ENCODE measurements around the gene BLM. TPM values are rescaled to one million over a fixed set of nuclear protein-coding genes. Genes with fewer than 3 reads are reported as not detected.

Gene BLM
- total RNA-seq, 1 experiment from 2014 or later = 16.1 TPM

GRCh38 chr15:90691369-90691768 is 25.8 kb upstream of the BLM start:
- no peak for DNase-seq (ENCODE audit: low read depth)

GRCh38 chr15:90691982-90692773 is 25.0 kb upstream of the BLM start:
- no peak for DNase-seq (ENCODE audit: low read depth)

- no peak for DNase-seq (ENCODE audit: low read depth)
These were observed 22.2 kb upstream of the BLM start for GRCh38 chr15:90694987-90695386.

GRCh38 chr15:90697175-90697574 is 20.0 kb upstream of the BLM start:
- no peak for DNase-seq (ENCODE audit: low read depth)

- DNase-seq (ENCODE audit: low read depth) = no peak
These were observed 18.5 kb upstream of the BLM start for GRCh38 chr15:90698629-90699028.

GRCh38 chr15:90701048-90701447 is 16.1 kb upstream of the BLM start:
- DNase-seq (ENCODE audit: low read depth) = no peak

GRCh38 chr15:90701880-90702630 is 15.1 kb upstream of the BLM start:
- no peak for DNase-seq (ENCODE audit: low read depth)

GRCh38 chr15:90703455-90703854 is 13.7 kb upstream of the BLM start:
- DNase-seq (ENCODE audit: low read depth) = no peak

- DNase-seq (ENCODE audit: low read depth) = no peak
These were observed 11.9 kb upstream of the BLM start for GRCh38 chr15:90705212-90705611.

GRCh38 chr15:90706394-90707327 is 10.5 kb upstream of the BLM start:
- peak; percentile 31 for DNase-seq (ENCODE audit: low read depth)

GRCh38 chr15:90707489-90707888 is 9.7 kb upstream of the BLM start:
- no peak for DNase-seq (ENCODE audit: low read depth)

- no peak for DNase-seq (ENCODE audit: low read depth)
These were observed 8.6 kb upstream of the BLM start for GRCh38 chr15:90708516-90708915.

- DNase-seq (ENCODE audit: low read depth) = no peak
These were observed 7.9 kb upstream of the BLM start for GRCh38 chr15:90709278-90709677.

GRCh38 chr15:90710436-90711027 is 6.6 kb upstream of the BLM start:
- DNase-seq (ENCODE audit: low read depth) = peak; percentile 26

- no peak for DNase-seq (ENCODE audit: low read depth)
These were observed 5.7 kb upstream of the BLM start for GRCh38 chr15:90711418-90711824.

GRCh38 chr15:90711842-90712241 is 5.3 kb upstream of the BLM start:
- DNase-seq (ENCODE audit: low read depth) = no peak

- DNase-seq (ENCODE audit: low read depth) = no peak
These were observed 4.1 kb upstream of the BLM start for GRCh38 chr15:90713081-90713480.

GRCh38 chr15:90716317-90716975 is 700 bp upstream of the BLM start:
- peak; percentile 7 for DNase-seq (ENCODE audit: low read depth)

GRCh38 chr15:90718232-90718631 is 1.1 kb downstream of the BLM start:
- no peak for DNase-seq (ENCODE audit: low read depth)

- no peak for DNase-seq (ENCODE audit: low read depth)
These were observed 3.0 kb downstream of the BLM start for GRCh38 chr15:90720131-90720530.

GRCh38 chr15:90729261-90729660 is 12.1 kb downstream of the BLM start:
- DNase-seq (ENCODE audit: low read depth) = no peak
